Measurements from ENCODE around the gene HOMEZ. TPM values are rescaled to one million over a fixed set of nuclear protein-coding genes. Genes with fewer than 3 reads are reported as not detected.

The HOMEZ gene
- total and polyA plus RNA-seq, 10 of the 15 experiments (the other 5 are each of a cell fraction or from before 2014, with no cell fraction given), result 2.6 to 19.3 (median 13.0) TPM

GRCh38 chr14:23307146-23307530 is 21.2 kb upstream of the HOMEZ start (continued):
- no peak for TF ChIP-seq NRF1 (conservative IDR thresholded peaks at IDR 0.05; ENCODE audit: low read depth, low read length)
- no peak for TF ChIP-seq CEBPB (IDR thresholded peaks at IDR 0.05; ENCODE audit: borderline replicate concordance in 1 of 2, low read depth in 2 of 2, low read length in 2 of 2)
- no peak for TF ChIP-seq RCOR1 (conservative IDR thresholded peaks at IDR 0.05; ENCODE audit: low read depth, low read length)
- TF ChIP-seq SPI1 (IDR thresholded peaks at IDR 0.05; ENCODE audit: borderline replicate concordance, insufficient read depth, low read depth, low read length), result no peak
- no peak for TF ChIP-seq STAT1 (conservative IDR thresholded peaks at IDR 0.05)
- no peak for TF ChIP-seq ZBED1 (IDR thresholded peaks at IDR 0.05; ENCODE audit: borderline replicate concordance)

DNA sequence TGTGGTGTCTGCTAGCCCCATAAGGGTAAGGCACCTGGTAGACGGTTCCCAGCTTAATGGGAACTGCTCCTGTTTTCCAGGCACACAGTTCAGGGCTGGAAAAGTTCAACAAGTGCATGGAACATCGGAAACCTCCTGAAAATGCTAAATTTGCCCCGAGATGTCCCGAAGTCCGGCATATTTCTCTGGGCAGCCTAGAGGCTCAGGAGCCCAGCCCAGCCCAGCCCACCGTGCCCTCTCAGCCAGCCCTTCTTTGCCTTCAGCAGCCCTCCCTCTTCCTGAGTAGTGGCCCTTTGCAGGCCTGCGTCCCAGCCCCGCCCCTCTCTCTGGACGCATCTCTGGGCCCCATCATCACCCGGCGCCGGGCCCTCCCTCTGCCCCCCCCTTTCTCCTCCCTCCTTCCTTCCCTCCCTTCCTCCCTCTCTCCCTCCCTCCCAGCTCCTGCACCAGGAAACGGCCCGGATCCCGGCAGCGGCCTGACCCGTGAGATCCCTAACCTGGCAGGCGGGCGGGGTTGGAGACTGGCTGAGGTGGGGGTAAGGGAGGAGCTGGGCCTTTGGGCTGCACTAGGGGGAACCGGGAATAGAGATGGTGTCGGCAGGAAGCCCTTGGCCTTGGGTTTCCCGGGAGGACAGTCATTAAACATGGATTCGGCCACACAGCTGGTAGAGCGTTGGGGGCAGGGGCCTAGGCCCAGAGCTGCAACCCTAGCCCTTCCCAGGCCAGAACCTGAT is 20.6 kb upstream of the HOMEZ start, which contains the start of gene BCL2L2:
TSS of gene BCL2L2 (plus strand) at position 422 of the 734 bp plus-strand sequence. CDS start 935 bp downstream, outside the sequence.
- WGBS (ENCODE audit: insufficient coverage, insufficient replicate concordance, low lambda C conversion rate, missing lambda C conversion rate), result 1% methylated on average over 20 of the region's 24 CpGs
- H3K27me3 ChIP-seq (replicated peaks in 1 of 2; ENCODE audit: control insufficient read depth in 2 of 2, insufficient read depth in 2 of 2, low read length in 1 of 2), result no peaks in the 10 kb centered on the region
- H3K36me3 ChIP-seq (ENCODE audit: control insufficient read depth in 2 of 2, insufficient read depth in 2 of 2, low read length in 1 of 2), result no peaks in the 10 kb centered on the region; a peak in 1 of 4 replicates
- H2AFZ ChIP-seq (ENCODE audit: control insufficient read depth, low read depth, low read length), result peak within 1 kb of the TSS; percentile 53
- ChIA-PET POLR2A (interaction anchor here (0.6 to 3.7 kb wide), 5 partner anchors 10 to 375 kb away, joined by 3 to 55 read pairs (median 4); partner anchors contain the start of genes HOMEZ and PABPN1), SMC1A (ENCODE audit: uncharacterized antibody, unreplicated experiment) (interaction anchor here (0.8 to 2.3 kb wide), 4 partner anchors 10 to 20 kb away, joined by 3 to 17 read pairs (median 4); partner anchors contain the start of genes HOMEZ and PABPN1), CTCF (interaction anchor here (0.9 to 4.5 kb wide), 11 partner anchors 10 to 435 kb away, joined by 3 to 37 read pairs (median 4); partner anchors contain the start of genes HOMEZ, LRP10 and PABPN1), RAD21 (ENCODE audit: unreplicated experiment) (interaction anchor here (0.6 to 8.7 kb wide), 4 partner anchors 15 to 746 kb away, joined by 3 to 103 read pairs (median 3); partner anchors contain the start of gene PABPN1)
- H3K9me3 ChIP-seq (replicated peaks; ENCODE audit: control insufficient read depth, insufficient read depth, low read length), result no peaks in the 10 kb centered on the region
- no peaks in the 10 kb centered on the region for H4K20me1 ChIP-seq (ENCODE audit: control insufficient read depth, insufficient read depth)
- peaks cover 20% of the 10 kb centered on the region for H3K4me1 ChIP-seq (ENCODE audit: control insufficient read depth, insufficient read depth, low read length)
- intact Hi-C loops (cut with micrococcal nuclease; ENCODE audit: unreplicated experiment), result no loop called here
- peak; percentile 91 for FAIRE-seq
- H3K79me2 ChIP-seq (ENCODE audit: control insufficient read depth, insufficient read depth, low read length), result peaks cover 27% of the 10 kb centered on the region
- in situ Hi-C loops (cut with MboI), result loop anchor here (10.0 to 25.0 kb wide), 2 partner anchors 806 to 1128 kb away; partner anchors contain the start of genes DCAF11 and NRL
- H3K4me2 ChIP-seq (ENCODE audit: control insufficient read depth, insufficient read depth), result peak within 1 kb of the TSS; percentile 80
- peak within 1 kb of the TSS; percentile 100 for H3K4me3 ChIP-seq
- DNase-seq (ENCODE audit: low read depth, low spot score), result no peak
- peak within 1 kb of the TSS; percentile 97 for H3K9ac ChIP-seq (ENCODE audit: control insufficient read depth, insufficient read depth, low read length)
- peak within 1 kb of the TSS; percentile 91 for H3K27ac ChIP-seq (ENCODE audit: control insufficient read depth, insufficient read depth)
- ATAC-seq, result peak; percentile 65
- no TSS peak for BruUV-seq (replicated peaks)
- TF ChIP-seq POLR2AphosphoS2 (IDR thresholded peaks at IDR 0.05; ENCODE audit: low read depth, low read length) (0 out of 2 replicates have a peak, but pooled peaks have one; percentile 53), MEF2A (IDR thresholded peaks at IDR 0.05; ENCODE audit: insufficient read depth, low read depth, low read length) (0 out of 2 replicates have a peak, but pooled peaks have one; percentile 24), SUPT20H (IDR thresholded peaks at IDR 0.05; ENCODE audit: borderline replicate concordance, control insufficient read depth, low read depth, low read length) (no peak), ZZZ3 (IDR thresholded peaks at IDR 0.05; ENCODE audit: control insufficient read depth, insufficient read length, low read depth) (no peak), SIN3A (IDR thresholded peaks at IDR 0.05; ENCODE audit: low read depth, low read length) (0 out of 2 replicates have a peak, but pooled peaks have one; percentile 78), IKZF1 (conservative IDR thresholded peaks at IDR 0.05) (peak; percentile 90), RAD51 (IDR thresholded peaks at IDR 0.05) (no peak), TAF1 (IDR thresholded peaks at IDR 0.05; ENCODE audit: borderline replicate concordance, low read depth, low read length) (no peak), SIX5 (IDR thresholded peaks at IDR 0.05; ENCODE audit: low read depth, low read length, severe bottlenecking) (peak; percentile 43), IKZF2 (IDR thresholded peaks at IDR 0.05) (peak; percentile 87 to 88), EED (IDR thresholded peaks at IDR 0.05; ENCODE audit: low read depth) (peak; percentile 72; the same call in 1 of the 2 replicates), ZNF622 (IDR thresholded peaks at IDR 0.05) (no peak), ZNF207 (IDR thresholded peaks at IDR 0.05; ENCODE audit: borderline replicate concordance) (no peak)
- TF ChIP-seq, protein P1, sequence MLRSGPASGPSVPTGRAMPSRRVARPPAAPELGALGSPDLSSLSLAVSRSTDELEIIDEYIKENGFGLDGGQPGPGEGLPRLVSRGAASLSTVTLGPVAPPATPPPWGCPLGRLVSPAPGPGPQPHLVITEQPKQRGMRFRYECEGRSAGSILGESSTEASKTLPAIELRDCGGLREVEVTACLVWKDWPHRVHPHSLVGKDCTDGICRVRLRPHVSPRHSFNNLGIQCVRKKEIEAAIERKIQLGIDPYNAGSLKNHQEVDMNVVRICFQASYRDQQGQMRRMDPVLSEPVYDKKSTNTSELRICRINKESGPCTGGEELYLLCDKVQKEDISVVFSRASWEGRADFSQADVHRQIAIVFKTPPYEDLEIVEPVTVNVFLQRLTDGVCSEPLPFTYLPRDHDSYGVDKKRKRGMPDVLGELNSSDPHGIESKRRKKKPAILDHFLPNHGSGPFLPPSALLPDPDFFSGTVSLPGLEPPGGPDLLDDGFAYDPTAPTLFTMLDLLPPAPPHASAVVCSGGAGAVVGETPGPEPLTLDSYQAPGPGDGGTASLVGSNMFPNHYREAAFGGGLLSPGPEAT (IDR thresholded peaks at IDR 0.05; ENCODE audit: low read depth), result peak; percentile 96
- TF ChIP-seq, protein P2, sequence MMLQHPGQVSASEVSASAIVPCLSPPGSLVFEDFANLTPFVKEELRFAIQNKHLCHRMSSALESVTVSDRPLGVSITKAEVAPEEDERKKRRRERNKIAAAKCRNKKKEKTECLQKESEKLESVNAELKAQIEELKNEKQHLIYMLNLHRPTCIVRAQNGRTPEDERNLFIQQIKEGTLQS (IDR thresholded peaks at IDR 0.05; ENCODE audit: borderline replicate concordance, extremely low read depth, low read depth, low read length), result peak; percentile 68

Data from GM12878 (cell line).